Measurements from ENCODE around the gene FHL3. TPM values are rescaled to one million over a fixed set of nuclear protein-coding genes. Genes with fewer than 3 reads are reported as not detected.

FHL3 gene
- total RNA-seq, 2 experiments from 2014 or later, result 26.6 to 26.7 TPM

GRCh38 chr1:38045401-38046332 lies 40.4 kb upstream of the FHL3 start:
- peaks cover 7% of the 10 kb centered on the region for H3K4me1 Mint-ChIP-seq (ENCODE audit: low read depth)
- no peak for TF ChIP-seq CTCF (IDR thresholded peaks at IDR 0.05)
- no peaks in the 10 kb centered on the region for H3K36me3 Mint-ChIP-seq (ENCODE audit: low read depth)
- no peak for DNase-seq
- peaks cover 55% of the 10 kb centered on the region for H3K27me3 Mint-ChIP-seq
- H3K9me3 Mint-ChIP-seq, result no peaks in the 10 kb centered on the region
- ChIA-PET CTCF (interaction anchor here (0.6 to 2.3 kb wide), 2 partner anchors 20 to 31 kb away, joined by 3 to 9 read pairs; no protein-coding TSS in a partner anchor), POLR2A (interaction anchor here (0.6 to 1.8 kb wide), 2 partner anchors 17 to 777 kb away, joined by 3 to 9 read pairs; no protein-coding TSS in a partner anchor)
- intact Hi-C loops (cut with micrococcal nuclease), result no loop called here
- no peak overlapping the region for H3K27ac Mint-ChIP-seq
- peak overlapping the region; percentile 31 for H3K4me3 Mint-ChIP-seq
- ATAC-seq, result no peak

- Mint-ChIP-seq H3K4me1 (ENCODE audit: low read depth) (peaks cover 7% of the 10 kb centered on the region), H3K4me3 (peak overlapping the region; percentile 49), H3K27me3 (peaks cover 61% of the 10 kb centered on the region), H3K36me3 (ENCODE audit: low read depth) (no peaks in the 10 kb centered on the region), H3K27ac (no peak overlapping the region), H3K9me3 (no peaks in the 10 kb centered on the region)
- CTCF ChIA-PET, result interaction anchor here (1.4 kb wide), 1 partner anchor 18 kb away, joined by 4 read pairs; no protein-coding TSS in a partner anchor
- DNase-seq (no peak), ATAC-seq (no peak)
- intact Hi-C loops (cut with micrococcal nuclease), result no loop called here
- TF ChIP-seq CTCF (IDR thresholded peaks at IDR 0.05), result no peak
- POLR2A ChIA-PET, result interaction anchor here (7.5 kb wide), 1 partner anchor 17 kb away, joined by 53 read pairs; no protein-coding TSS in a partner anchor
These were observed 39.2 kb upstream of the FHL3 start for GRCh38 chr1:38044221-38045215.

GRCh38 chr1:38043036-38043747 lies 37.9 kb upstream of the FHL3 start:
- Mint-ChIP-seq H3K27ac (no peak overlapping the region), H3K27me3 (peaks cover 57% of the 10 kb centered on the region), H3K4me3 (no peak overlapping the region), H3K36me3 (ENCODE audit: low read depth) (no peaks in the 10 kb centered on the region), H3K4me1 (ENCODE audit: low read depth) (peaks cover 7% of the 10 kb centered on the region), H3K9me3 (no peaks in the 10 kb centered on the region)
- TF ChIP-seq CTCF (IDR thresholded peaks at IDR 0.05), result no peak
- ChIA-PET POLR2A (interaction anchor here (7.5 kb wide), 1 partner anchor 15 kb away, joined by 53 read pairs; no protein-coding TSS in a partner anchor), CTCF (interaction anchor here (1.4 to 1.8 kb wide), 2 partner anchors 17 to 29 kb away, joined by 4 to 5 read pairs; no protein-coding TSS in a partner anchor)
- ATAC-seq (no peak), DNase-seq (no peak)
- intact Hi-C loops (cut with micrococcal nuclease), result no loop called here

GRCh38 chr1:38041936-38042834 lies 36.9 kb upstream of the FHL3 start:
- DNase-seq (no peak), ATAC-seq (no peak)
- intact Hi-C loops (cut with micrococcal nuclease), result no loop called here
- TF ChIP-seq CTCF (IDR thresholded peaks at IDR 0.05), result no peak
- POLR2A ChIA-PET, result interaction anchor here (7.5 kb wide), 1 partner anchor 14 kb away, joined by 53 read pairs; no protein-coding TSS in a partner anchor
- no peaks in the 10 kb centered on the region for H3K36me3 Mint-ChIP-seq (ENCODE audit: low read depth)
- no peak overlapping the region for H3K4me3 Mint-ChIP-seq
- no peak overlapping the region for H3K27ac Mint-ChIP-seq
- no peaks in the 10 kb centered on the region for H3K9me3 Mint-ChIP-seq
- peaks cover 47% of the 10 kb centered on the region for H3K27me3 Mint-ChIP-seq
- CTCF ChIA-PET, result interaction anchor here (1.8 kb wide), 1 partner anchor 30 kb away, joined by 5 read pairs; no protein-coding TSS in a partner anchor
- H3K4me1 Mint-ChIP-seq (ENCODE audit: low read depth), result peaks cover 7% of the 10 kb centered on the region
